Vagina (tissue), 2 donors: ENCODE results near the gene TCP11L2.

ENCODE experiments used
- POLR2A ChIP-seq, 2 donors: fragments of 450-650 bp; IDR thresholded peaks; one replicate each; pipeline ENCODE4 v1.6.1; 2017; ENCODE audit warnings: antibody characterized with exemption in 2 of 2, mild to moderate bottlenecking in 2 of 2, moderate library complexity in 2 of 2
- POLR2AphosphoS5 ChIP-seq, 2 donors: sonication (generic); formaldehyde crosslinking; IDR thresholded peaks; one replicate each; pipeline ENCODE4 v1.9.0; 2017; ENCODE audit warnings: antibody characterized with exemption in 2 of 2, mild to moderate bottlenecking in 2 of 2, low read depth in 1 of 2; ENCODE audit not compliant: insufficient read depth in 1 of 2
- TF ChIP-seq, protein P1 (sequence below), 3 experiments: fragments of 450-650 bp in 2 of 3; fragments of 200-600 bp in 1 of 3; sonication (generic) in 1 of 3; IDR thresholded peaks; one replicate each; pipeline ENCODE4 v1.5.1; 2017 to 2019; ENCODE audit warnings: antibody characterized with exemption in 3 of 3, mild to moderate bottlenecking in 2 of 3, moderate library complexity in 2 of 3

DNA sequence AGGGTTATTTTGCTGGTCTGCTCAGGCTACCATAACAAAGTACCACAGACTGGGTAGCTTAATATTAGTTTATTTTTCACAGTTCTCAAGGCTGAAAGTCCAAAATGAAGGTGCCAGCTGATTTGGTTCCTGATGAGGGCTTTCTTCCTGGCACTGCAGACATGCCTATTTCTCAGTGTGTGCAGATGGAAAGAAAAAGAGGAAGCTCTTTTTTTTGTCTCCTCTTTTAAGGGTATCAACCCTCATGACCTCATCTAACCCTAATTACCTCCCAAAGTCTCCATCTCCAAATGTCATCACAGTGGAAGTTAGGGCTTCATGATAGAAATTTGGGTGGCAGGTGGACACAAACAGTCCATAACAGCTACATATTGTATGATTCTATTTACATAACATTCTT is 30.0 kb downstream of the TCP11L2 start:
- TF ChIP-seq POLR2A (IDR thresholded peaks at IDR 0.05) = no peak
- TF ChIP-seq, protein P1, sequence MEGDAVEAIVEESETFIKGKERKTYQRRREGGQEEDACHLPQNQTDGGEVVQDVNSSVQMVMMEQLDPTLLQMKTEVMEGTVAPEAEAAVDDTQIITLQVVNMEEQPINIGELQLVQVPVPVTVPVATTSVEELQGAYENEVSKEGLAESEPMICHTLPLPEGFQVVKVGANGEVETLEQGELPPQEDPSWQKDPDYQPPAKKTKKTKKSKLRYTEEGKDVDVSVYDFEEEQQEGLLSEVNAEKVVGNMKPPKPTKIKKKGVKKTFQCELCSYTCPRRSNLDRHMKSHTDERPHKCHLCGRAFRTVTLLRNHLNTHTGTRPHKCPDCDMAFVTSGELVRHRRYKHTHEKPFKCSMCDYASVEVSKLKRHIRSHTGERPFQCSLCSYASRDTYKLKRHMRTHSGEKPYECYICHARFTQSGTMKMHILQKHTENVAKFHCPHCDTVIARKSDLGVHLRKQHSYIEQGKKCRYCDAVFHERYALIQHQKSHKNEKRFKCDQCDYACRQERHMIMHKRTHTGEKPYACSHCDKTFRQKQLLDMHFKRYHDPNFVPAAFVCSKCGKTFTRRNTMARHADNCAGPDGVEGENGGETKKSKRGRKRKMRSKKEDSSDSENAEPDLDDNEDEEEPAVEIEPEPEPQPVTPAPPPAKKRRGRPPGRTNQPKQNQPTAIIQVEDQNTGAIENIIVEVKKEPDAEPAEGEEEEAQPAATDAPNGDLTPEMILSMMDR (IDR thresholded peaks at IDR 0.05) = no peak
- TF ChIP-seq POLR2AphosphoS5 (IDR thresholded peaks at IDR 0.05; ENCODE audit: insufficient read depth in 1 of 2, low read depth in 1 of 2) = no peak
